ENCODE data around the gene LONP2.

The LONP2 gene

GRCh38 chr16:48280546-48280945 is 36.4 kb downstream of the LONP2 start:
- in situ Hi-C loops (cut with HindIII; ENCODE audit: low sequenced_read_pairs), result no loop called here
- DNase-seq (ENCODE audit: low read depth), result no peak
- no peak overlapping the region for H3K4me3 ChIP-seq (ENCODE audit: low read depth, low read length)
- no peak for TF ChIP-seq CTCF (IDR thresholded peaks at IDR 0.05; ENCODE audit: low read depth, low read length, missing control alignments)

- DNase-seq (ENCODE audit: low read depth), result no peak
- TF ChIP-seq CTCF (IDR thresholded peaks at IDR 0.05; ENCODE audit: low read depth, low read length, missing control alignments), result no peak
Measured at GRCh38 chr16:48282636-48283263, 38.6 kb downstream of the LONP2 start.

GRCh38 chr16:48284772-48285409 is 40.8 kb downstream of the LONP2 start:
- DNase-seq (ENCODE audit: low read depth), result no peak
- no peak for TF ChIP-seq CTCF (IDR thresholded peaks at IDR 0.05; ENCODE audit: low read depth, low read length, missing control alignments)
- in situ Hi-C loops (cut with HindIII; ENCODE audit: low sequenced_read_pairs), result no loop called here
- no peak overlapping the region for H3K4me3 ChIP-seq (ENCODE audit: low read depth, low read length)

More at GRCh38 chr16:48282636-48283263, 38.6 kb downstream of the LONP2 start:
- in situ Hi-C loops (cut with HindIII; ENCODE audit: low sequenced_read_pairs), result no loop called here
- no peak overlapping the region for H3K4me3 ChIP-seq (ENCODE audit: low read depth, low read length)

GRCh38 chr16:48287239-48287638 is 43.1 kb downstream of the LONP2 start:
- no peak for TF ChIP-seq CTCF (IDR thresholded peaks at IDR 0.05; ENCODE audit: low read depth, low read length, missing control alignments)
- in situ Hi-C loops (cut with HindIII; ENCODE audit: low sequenced_read_pairs), result no loop called here
- no peak overlapping the region for H3K4me3 ChIP-seq (ENCODE audit: low read depth, low read length)
- DNase-seq (ENCODE audit: low read depth), result no peak

GRCh38 chr16:48291303-48291702 is 47.2 kb downstream of the LONP2 start:
- H3K4me3 ChIP-seq (ENCODE audit: low read depth, low read length), result no peak overlapping the region
- no peak for DNase-seq (ENCODE audit: low read depth)
- no peak for TF ChIP-seq CTCF (IDR thresholded peaks at IDR 0.05; ENCODE audit: low read depth, low read length, missing control alignments)
- in situ Hi-C loops (cut with HindIII; ENCODE audit: low sequenced_read_pairs), result no loop called here

- no peak overlapping the region for H3K4me3 ChIP-seq (ENCODE audit: low read depth, low read length)
- no peak for DNase-seq (ENCODE audit: low read depth)
- TF ChIP-seq CTCF (IDR thresholded peaks at IDR 0.05; ENCODE audit: low read depth, low read length, missing control alignments), result no peak
- in situ Hi-C loops (cut with HindIII; ENCODE audit: low sequenced_read_pairs), result no loop called here
Measured at GRCh38 chr16:48291754-48292153, 47.7 kb downstream of the LONP2 start.

Measured in astrocyte of the cerebellum (primary cell).